ENCODE measurements around the gene ARHGAP33.

DNA sequence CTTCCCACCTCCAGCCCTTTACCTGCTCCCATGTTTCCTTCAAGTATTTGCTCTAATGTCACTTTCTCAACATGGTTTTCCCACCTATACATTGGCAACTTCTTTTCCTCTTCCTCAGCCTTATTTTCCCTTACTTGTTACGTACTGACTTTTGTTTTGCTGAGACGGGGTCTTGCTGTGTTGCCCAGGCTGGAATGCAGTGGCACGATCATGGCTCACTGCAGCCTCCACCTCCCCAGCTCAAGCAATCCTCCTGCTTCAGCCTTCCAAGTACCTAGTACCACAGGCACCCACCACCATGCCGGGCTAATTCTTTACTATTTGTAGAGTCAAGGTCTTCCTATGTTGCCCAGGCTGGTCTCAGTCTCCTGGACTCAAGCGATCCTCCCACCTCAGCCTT lies 32.3 kb downstream of the ARHGAP33 start:
- TF ChIP-seq CTCF (IDR thresholded peaks at IDR 0.05) (no peak), POLR2A (IDR thresholded peaks at IDR 0.05) (no peak)

Data from thyroid gland (tissue), 4 donors.